IMR-90 (cell line): Measurements from ENCODE around the gene LBP. TPM values are rescaled to one million over a fixed set of nuclear protein-coding genes. Genes with fewer than 3 reads are reported as not detected.
A peak's percentile ranks its signal among the peaks of the same experiment; 100 is the strongest.

ENCODE experiments used
- ATAC-seq: fragments of 200-7000 bp; cut with Tn5 transposase; 2 replicates; pipeline ENCODE4 v1.9.1; 2020; ENCODE audit warnings: low read depth, mild to moderate bottlenecking, moderate library complexity
- BruUV-seq: library from RNA; stranded (reverse); fragments of 400-500 nt; replicated peaks from 2 replicates; lab custom pipeline; 2021; lab: Mats Ljungman, UMichigan
- CTCF ChIA-PET: fragments of 300-600 bp; formaldehyde crosslinking; extraction: SDS; loops from one replicate; lab custom pipeline; 2021; ENCODE audit warnings: antibody characterized with exemption; lab: Yijun Ruan, JAX
- POLR2A ChIA-PET: fragments of 300-600 bp; sonication (Branson Sonifier 250); formaldehyde crosslinking; loops from one replicate; lab custom pipeline; 2022; ENCODE audit warnings: antibody characterized with exemption; ENCODE audit not compliant: unreplicated experiment; lab: Charles Lee
- DNase-seq: peaks from one replicate; pipeline ENCODE4 v3.0.0; 2013
- H2AFZ ChIP-seq: replicated peaks from 2 replicates; pipeline ENCODE3; 2013; ENCODE audit warnings: low read length, mild to moderate bottlenecking; ENCODE audit not compliant: poor library complexity
- H2AK5ac ChIP-seq: 2 replicates; pipeline ENCODE4 v1.6.1; 2013; ENCODE audit warnings: low read depth, low read length, inconsistent platforms
- H2AK9ac ChIP-seq: replicated peaks from 2 replicates; pipeline ENCODE3; 2013; ENCODE audit warnings: mild to moderate bottlenecking, low read depth, low read length, moderate library complexity; ENCODE audit not compliant: poor library complexity
- H2BK120ac ChIP-seq: 2 replicates; pipeline ENCODE4 v1.6.1; 2013; ENCODE audit warnings: low read depth, low read length, inconsistent platforms
- H2BK15ac ChIP-seq: 3 replicates; pipeline ENCODE4 v1.6.1; 2013; ENCODE audit warnings: low read depth, low read length, inconsistent platforms
- H2BK20ac ChIP-seq: 2 replicates; pipeline ENCODE4 v1.6.1; 2013; ENCODE audit warnings: low read depth, mild to moderate bottlenecking, inconsistent platforms, low read length, moderate library complexity
- H2BK5ac ChIP-seq: 2 replicates; pipeline ENCODE4 v1.6.1; 2013; ENCODE audit warnings: mild to moderate bottlenecking, low read depth, low read length, inconsistent platforms; ENCODE audit not compliant: poor library complexity, severe bottlenecking
- H3K14ac ChIP-seq: replicated peaks from 2 replicates; pipeline ENCODE4 v1.6.1; 2013; ENCODE audit warnings: low read depth, low read length, inconsistent platforms
- H3K18ac ChIP-seq: 2 replicates; pipeline ENCODE4 v1.6.1; 2013; ENCODE audit warnings: low read depth, low read length, control low read depth
- H3K23ac ChIP-seq: 2 replicates; pipeline ENCODE4 v1.6.1; 2013; ENCODE audit warnings: low read depth, low read length, inconsistent platforms
- H3K27ac ChIP-seq: 2 replicates; pipeline ENCODE4 v1.5.1; 2013; ENCODE audit warnings: mild to moderate bottlenecking, control low read depth, low read length; ENCODE audit not compliant: insufficient read depth
- H3K27me3 ChIP-seq: 2 replicates; pipeline ENCODE4 v1.6.1; 2013; ENCODE audit warnings: low read length; ENCODE audit not compliant: control insufficient read depth, insufficient read depth
- H3K36me3 ChIP-seq: 2 replicates; pipeline ENCODE4 v1.6.1; 2013; ENCODE audit warnings: low read length, mixed read lengths; ENCODE audit not compliant: control insufficient read depth, insufficient read depth
- H3K4ac ChIP-seq: 2 replicates; pipeline ENCODE4 v1.6.1; 2013; ENCODE audit warnings: low read depth, low read length, inconsistent platforms
- H3K4me1 ChIP-seq: 2 replicates; pipeline ENCODE4 v1.6.1; 2013; ENCODE audit warnings: low read length, mixed read lengths; ENCODE audit not compliant: control insufficient read depth, insufficient read depth
- H3K4me2 ChIP-seq: 2 replicates; pipeline ENCODE4 v1.6.1; 2013; ENCODE audit warnings: low read depth, mild to moderate bottlenecking, control low read depth, low read length, moderate library complexity
- H3K4me3 ChIP-seq: 2 replicates; pipeline ENCODE4 v1.5.1; 2013; ENCODE audit warnings: low read depth, mild to moderate bottlenecking, control low read depth, low read length, moderate library complexity; ENCODE audit not compliant: insufficient read depth
- H3K56ac ChIP-seq: 2 replicates; pipeline ENCODE4 v1.6.1; 2013; ENCODE audit warnings: low read length, inconsistent platforms; ENCODE audit not compliant: insufficient read depth; ENCODE audit errors: extremely low read depth
- H3K79me1 ChIP-seq, 2 experiments: 2 replicates each; pipeline ENCODE4 v1.6.1; 2013; ENCODE audit warnings: low read length in 2 of 2, inconsistent platforms in 1 of 2, low read depth in 1 of 2
- H3K9ac ChIP-seq: 2 replicates; pipeline ENCODE4 v1.6.1; 2013; ENCODE audit warnings: low read depth, low read length, control low read depth
- H3K9me1 ChIP-seq: 2 replicates; pipeline ENCODE4 v1.6.1; 2013; ENCODE audit warnings: low read length, inconsistent platforms; ENCODE audit not compliant: insufficient read depth
- H3K9me3 ChIP-seq: 2 replicates; pipeline ENCODE4 v1.6.1; 2013; ENCODE audit warnings: low read length; ENCODE audit not compliant: control insufficient read depth, insufficient read depth
- H4K20me1 ChIP-seq: 2 replicates; pipeline ENCODE4 v1.6.1; 2013; ENCODE audit warnings: low read length, inconsistent platforms; ENCODE audit not compliant: insufficient read depth
- H4K5ac ChIP-seq: 2 replicates; pipeline ENCODE4 v1.6.1; 2013; ENCODE audit warnings: mild to moderate bottlenecking, low read depth, low read length, control low read depth
- H4K8ac ChIP-seq, 2 experiments: 2 replicates each; pipeline ENCODE4 v1.6.1; 2013; ENCODE audit warnings: low read depth in 2 of 2, low read length in 2 of 2, control low read depth in 1 of 2, inconsistent platforms in 1 of 2
- H4K91ac ChIP-seq: 2 replicates; pipeline ENCODE4 v1.6.1; 2013; ENCODE audit warnings: low read depth, low read length, inconsistent platforms; ENCODE audit not compliant: insufficient read depth
- BHLHE40 ChIP-seq: fragments of 150-350 bp; IDR thresholded peaks from 2 replicates; pipeline ENCODE4 v1.6.1; 2016; ENCODE audit warnings: mild to moderate bottlenecking, low read depth, low read length
- CTCF ChIP-seq: conservative IDR thresholded peaks from 2 replicates; pipeline ENCODE4 v1.5.1; 2012; ENCODE audit warnings: mild to moderate bottlenecking, low read depth, low read length, improper control_type of control experiment
- RAD21 ChIP-seq: IDR thresholded peaks from 2 replicates; pipeline ENCODE4 v1.6.1; 2012; ENCODE audit warnings: low read length, improper control_type of control experiment
- SMC3 ChIP-seq: fragments of 150-350 bp; IDR thresholded peaks from 2 replicates; pipeline ENCODE4 v1.6.1; 2016; ENCODE audit warnings: low read depth, mild to moderate bottlenecking, antibody characterized with exemption, low read length, moderate library complexity
- USF2 ChIP-seq: fragments of 150-350 bp; IDR thresholded peaks from 2 replicates; pipeline ENCODE4 v1.6.1; 2017; ENCODE audit warnings: mild to moderate bottlenecking, antibody characterized with exemption, low read length, low read depth
- WGBS, 2 experiments: methylation state at CpG; one replicate each; pipeline versions ENCODE4 v1.1.5 to v1.1.7; 2013; ENCODE audit warnings: missing lambda C conversion rate in 2 of 2; ENCODE audit not compliant: insufficient read length in 1 of 2; ENCODE audit errors: extremely low coverage in 2 of 2; 5-methylcytosine and 5-hydroxymethylcytosine counted together
- dilution Hi-C: fragments of 300-500 bp; cut with HindIII; formaldehyde crosslinking; loops from one replicate; pipeline ENCODE4 v1.14.3; 2018; ENCODE audit warnings: low sequenced_read_pairs; ENCODE audit not compliant: unreplicated experiment
- in situ Hi-C: fragments of 300-500 bp; cut with MboI; formaldehyde crosslinking; loops from 3 replicates; pipeline ENCODE4 v1.14.3; 2019; ENCODE audit warnings: low sequenced_read_pairs, inconsistent platforms, mixed read lengths
- intact Hi-C: fragments of 100-400 bp; cut with micrococcal nuclease; formaldehyde crosslinking; loops from 2 replicates; pipeline ENCODE4 v1.10.0; 2022
- polyA plus RNA-seq, 3 experiments: library from polyadenylated mRNA; depleted of rRNA; stranded (reverse); fragments of >200 nt; gene quantifications; 2 replicates each; pipeline ENCODE4 v1.2.3, GENCODE V29; 2012; ENCODE audit warnings: low replicate concordance in 1 of 3
- total RNA-seq: library from RNA; depleted of rRNA; stranded (reverse); fragments of >200 nt; gene quantifications from 2 replicates; pipeline ENCODE4 v1.2.3, GENCODE V29; 2012

Gene LBP
- total and polyA plus RNA-seq, 2 of the 4 experiments (the other 2 are of a cell fraction) = not detected

GRCh38 chr20:38304845-38305447 lies 41.3 kb upstream of the LBP start:
- H3K9ac ChIP-seq = no peak overlapping the region
- in situ Hi-C loops = loop anchor here (5.0 to 10.0 kb wide), 2 partner anchors 68 to 240 kb away; no protein-coding TSS in a partner anchor
- H3K4ac ChIP-seq = no peak overlapping the region
- no peak overlapping the region for H3K4me3 ChIP-seq
- peaks cover 7% of the 10 kb centered on the region; the same call in 1 of the 2 replicates for H3K9me3 ChIP-seq
- H4K8ac ChIP-seq = no peak overlapping the region
- H4K20me1 ChIP-seq = no peaks in the 10 kb centered on the region
- peaks cover 21% of the 10 kb centered on the region for H3K27me3 ChIP-seq
- no peak overlapping the region for H3K18ac ChIP-seq
- ChIA-PET POLR2A (no interaction called here), CTCF (interaction anchor here (0.7 to 1.0 kb wide), 2 partner anchors 70 to 76 kb away, joined by 3 to 7 read pairs; no protein-coding TSS in a partner anchor)
- no peak overlapping the region for H4K91ac ChIP-seq
- 0 out of 2 replicates have a peak, but pooled peaks cover 1% of the 10 kb centered on the region for H3K9me1 ChIP-seq
- H3K27ac ChIP-seq = no peak overlapping the region
- ATAC-seq (peak; percentile 86), DNase-seq (peak; percentile 38)
- no peak overlapping the region for H2BK15ac ChIP-seq
- H3K4me1 ChIP-seq = no peaks in the 10 kb centered on the region
- no peak overlapping the region for H3K14ac ChIP-seq
- TF ChIP-seq CTCF = peak; percentile 61
- peak; percentile 70 for TF ChIP-seq RAD21
- peak; percentile 65 for TF ChIP-seq SMC3
- peak; percentile 27; the same call in 1 of the 2 replicates for TF ChIP-seq BHLHE40
- TF ChIP-seq USF2 = no peak
- BruUV-seq = no TSS peak
- intact Hi-C loops = loop anchor here (1.0 kb wide), 1 partner anchor 76 kb away; no protein-coding TSS in a partner anchor
- no peak overlapping the region for H4K5ac ChIP-seq
- no peaks in the 10 kb centered on the region for H3K79me1 ChIP-seq
- no peak overlapping the region for H3K23ac ChIP-seq
- dilution Hi-C loops = no loop called here
- no peak overlapping the region for H2AK9ac ChIP-seq
- H2BK20ac ChIP-seq = no peak overlapping the region
- H3K36me3 ChIP-seq = no peaks in the 10 kb centered on the region
- H2BK5ac ChIP-seq = no peak overlapping the region
- no peak overlapping the region for H3K56ac ChIP-seq
- no peak overlapping the region for H2AFZ ChIP-seq
- H3K4me2 ChIP-seq = no peak overlapping the region
- no peak overlapping the region for H2AK5ac ChIP-seq
- 38% methylated on average over 5 of the region's 8 CpGs; no CpG with 5 or more reads in 1 of the 2 experiments for WGBS, 2 experiments
- no peak overlapping the region for H2BK120ac ChIP-seq
